ENCODE data around the gene EYA4.

The EYA4 gene

GRCh38 chr6:133241086-133241900, at the start of gene EYA4:
EYA4 (plus strand) TSS chr6:133241357; CDS start chr6:133274781, 33,424 bp downstream.
- DNase-seq: no peak

GRCh38 chr6:133193396-133193795, 47.8 kb upstream of the EYA4 start:
- DNase-seq: no peak

GRCh38 chr6:133198725-133199124, 42.4 kb upstream of the EYA4 start:
- DNase-seq: no peak

GRCh38 chr6:133201231-133201630, 39.9 kb upstream of the EYA4 start:
- no peak for DNase-seq

- no peak for DNase-seq
Measured at GRCh38 chr6:133202610-133203343, 38.4 kb upstream of the EYA4 start.

GRCh38 chr6:133203344-133203697, 37.8 kb upstream of the EYA4 start:
- DNase-seq: no peak

GRCh38 chr6:133205304-133205703, 35.9 kb upstream of the EYA4 start:
- no peak for DNase-seq

GRCh38 chr6:133206942-133207341, 34.2 kb upstream of the EYA4 start:
- no peak for DNase-seq

GRCh38 chr6:133207754-133208153, 33.4 kb upstream of the EYA4 start:
- no peak for DNase-seq

GRCh38 chr6:133208183-133208755, 32.9 kb upstream of the EYA4 start:
- DNase-seq: no peak

GRCh38 chr6:133214267-133214666, 26.9 kb upstream of the EYA4 start:
- DNase-seq: no peak

- no peak for DNase-seq
Measured at GRCh38 chr6:133218852-133219251, 22.3 kb upstream of the EYA4 start.

- no peak for DNase-seq
Measured at GRCh38 chr6:133223452-133224029, 17.6 kb upstream of the EYA4 start.

- DNase-seq: no peak
Measured at GRCh38 chr6:133225560-133225959, 15.6 kb upstream of the EYA4 start.

GRCh38 chr6:133227344-133227743, 13.8 kb upstream of the EYA4 start:
- no peak for DNase-seq

GRCh38 chr6:133230052-133230451, 11.1 kb upstream of the EYA4 start:
- no peak for DNase-seq

- DNase-seq: no peak
Measured at GRCh38 chr6:133235221-133235620, 5.9 kb upstream of the EYA4 start.

GRCh38 chr6:133236932-133237331, 4.2 kb upstream of the EYA4 start:
- DNase-seq: no peak

- DNase-seq: no peak
Measured at GRCh38 chr6:133240511-133241085, 559 bp upstream of the EYA4 start.

- DNase-seq: no peak
Measured at GRCh38 chr6:133241901-133242636, 912 bp downstream of the EYA4 start.

GRCh38 chr6:133242637-133243585, 1.8 kb downstream of the EYA4 start:
- no peak for DNase-seq
